OCI-LY1 (cell line): ENCODE data around the gene CHI3L1.

Experiments used
- H2AFZ ChIP-seq: fragments of 200-600 bp; sonication (generic), shearing (Covaris generic); 2 replicates; pipeline ENCODE4 v1.6.0; 2014; ENCODE audit warnings: antibody characterized with exemption, mild to moderate bottlenecking, low read length
- H3F3A ChIP-seq: fragments of 200-600 bp; sonication (generic), shearing (Covaris generic); 2 replicates; pipeline ENCODE4 v1.6.0; 2014; ENCODE audit warnings: mild to moderate bottlenecking, antibody characterized with exemption, low read length, moderate library complexity; ENCODE audit not compliant: insufficient read depth
- H3K27ac ChIP-seq: fragments of 200-600 bp; sonication (generic); 2 replicates; pipeline ENCODE4 v1.5.1; 2014; ENCODE audit warnings: low read length, mixed run types, mild to moderate bottlenecking, low read depth; ENCODE audit not compliant: poor library complexity, severe bottlenecking
- H3K27me3 ChIP-seq: fragments of 200-600 bp; sonication (generic); 2 replicates; pipeline ENCODE4 v1.6.0; 2014; ENCODE audit warnings: antibody characterized with exemption, mild to moderate bottlenecking, low read length, moderate library complexity; ENCODE audit not compliant: insufficient read depth
- H3K36me3 ChIP-seq: fragments of 200-600 bp; sonication (generic); 2 replicates; pipeline ENCODE4 v1.6.1; 2014; ENCODE audit warnings: mild to moderate bottlenecking, antibody characterized with exemption, low read length, moderate library complexity, mixed read lengths; ENCODE audit not compliant: insufficient read depth
- H3K4me1 ChIP-seq: fragments of 200-600 bp; sonication (generic); 2 replicates; pipeline ENCODE4 v1.5.1; 2014; ENCODE audit warnings: mild to moderate bottlenecking, low read length, moderate library complexity; ENCODE audit not compliant: insufficient read depth, severe bottlenecking
- H3K4me2 ChIP-seq: fragments of 200-600 bp; sonication (generic), shearing (Covaris generic); 2 replicates; pipeline ENCODE4 v1.6.1; 2014; ENCODE audit warnings: low read length
- H3K4me3 ChIP-seq: fragments of 200-600 bp; sonication (generic); 2 replicates; pipeline ENCODE4 v1.5.1; 2014; ENCODE audit warnings: low read length, low read depth, mild to moderate bottlenecking, mixed read lengths; ENCODE audit not compliant: poor library complexity, severe bottlenecking
- H3K79me2 ChIP-seq: fragments of 200-600 bp; shearing (Covaris generic); 2 replicates; pipeline ENCODE4 v1.6.1; 2016; ENCODE audit warnings: mixed run types, low read length, mixed read lengths; ENCODE audit not compliant: insufficient read depth
- H3K9ac ChIP-seq: fragments of 200-600 bp; sonication (generic), shearing (Covaris generic); 2 replicates; pipeline ENCODE4 v1.6.1; 2014; ENCODE audit warnings: mild to moderate bottlenecking, low read length, mixed read lengths
- H3K9me2 ChIP-seq: fragments of 200-600 bp; sonication (generic), shearing (Covaris generic); 2 replicates; pipeline ENCODE4 v1.6.1; 2014; ENCODE audit warnings: low read depth, mild to moderate bottlenecking, low read length, mixed read lengths
- H3K9me3 ChIP-seq: fragments of 200-600 bp; shearing (Covaris generic); 2 replicates; pipeline ENCODE4 v1.6.1; 2014; ENCODE audit warnings: low read length, mixed read lengths
- H4K20me1 ChIP-seq: fragments of 200-600 bp; sonication (generic), shearing (Covaris generic); 2 replicates; pipeline ENCODE4 v1.6.0; 2016; ENCODE audit warnings: mild to moderate bottlenecking, low read length; ENCODE audit not compliant: insufficient read depth
- EZH2 ChIP-seq: fragments of 200-600 bp; sonication (generic), shearing (Covaris generic); IDR thresholded peaks from 2 replicates; pipeline ENCODE4 v1.8.0; 2017; ENCODE audit warnings: borderline replicate concordance, mixed run types, mild to moderate bottlenecking, antibody characterized with exemption, low read length, moderate library complexity, mixed read lengths
- TF ChIP-seq, protein P1 (sequence below): fragments of 200-600 bp; sonication (generic), shearing (Covaris generic); IDR thresholded peaks from 2 replicates; pipeline ENCODE4 v1.5.1; 2017; ENCODE audit warnings: mild to moderate bottlenecking, antibody characterized with exemption, low read length, moderate library complexity, mixed read lengths

CHI3L1 gene

DNA sequence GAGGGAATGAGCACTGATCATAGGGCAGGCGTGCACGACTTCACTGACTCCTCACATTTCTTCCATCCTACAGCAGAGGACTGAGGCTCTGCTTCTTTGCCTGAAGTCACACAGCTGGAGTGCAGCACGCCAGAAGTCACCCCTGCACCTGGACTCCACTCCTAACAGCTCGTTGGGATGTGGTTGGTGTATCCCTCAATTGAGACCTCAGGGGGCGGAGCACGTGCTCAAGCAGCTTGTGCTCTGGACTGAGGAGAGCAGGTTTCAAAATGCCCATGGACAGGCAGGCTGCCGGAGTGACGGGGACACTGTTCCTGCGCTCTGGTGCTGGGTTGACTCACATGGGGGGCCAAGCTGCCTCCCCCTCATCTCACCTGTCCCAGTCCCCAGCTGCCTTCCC, 29.1 kb upstream of the CHI3L1 start:
- Histone ChIP-seq H3K27ac (no peak overlapping the region), H3K4me3 (no peak overlapping the region), H3K9ac (no peak overlapping the region), H3K36me3 (no peaks in the 10 kb centered on the region), H3K9me3 (no peaks in the 10 kb centered on the region), H3K9me2 (no peaks in the 10 kb centered on the region), H2AFZ (no peak overlapping the region), H3K4me1 (no peaks in the 10 kb centered on the region), H4K20me1 (no peaks in the 10 kb centered on the region), H3F3A (no peaks in the 10 kb centered on the region), H3K27me3 (0 out of 2 replicates have a peak, but pooled peaks cover 8% of the 10 kb centered on the region), H3K79me2 (no peaks in the 10 kb centered on the region), H3K4me2 (no peak overlapping the region)
- TF ChIP-seq EZH2: no peak
- TF ChIP-seq, protein P1, sequence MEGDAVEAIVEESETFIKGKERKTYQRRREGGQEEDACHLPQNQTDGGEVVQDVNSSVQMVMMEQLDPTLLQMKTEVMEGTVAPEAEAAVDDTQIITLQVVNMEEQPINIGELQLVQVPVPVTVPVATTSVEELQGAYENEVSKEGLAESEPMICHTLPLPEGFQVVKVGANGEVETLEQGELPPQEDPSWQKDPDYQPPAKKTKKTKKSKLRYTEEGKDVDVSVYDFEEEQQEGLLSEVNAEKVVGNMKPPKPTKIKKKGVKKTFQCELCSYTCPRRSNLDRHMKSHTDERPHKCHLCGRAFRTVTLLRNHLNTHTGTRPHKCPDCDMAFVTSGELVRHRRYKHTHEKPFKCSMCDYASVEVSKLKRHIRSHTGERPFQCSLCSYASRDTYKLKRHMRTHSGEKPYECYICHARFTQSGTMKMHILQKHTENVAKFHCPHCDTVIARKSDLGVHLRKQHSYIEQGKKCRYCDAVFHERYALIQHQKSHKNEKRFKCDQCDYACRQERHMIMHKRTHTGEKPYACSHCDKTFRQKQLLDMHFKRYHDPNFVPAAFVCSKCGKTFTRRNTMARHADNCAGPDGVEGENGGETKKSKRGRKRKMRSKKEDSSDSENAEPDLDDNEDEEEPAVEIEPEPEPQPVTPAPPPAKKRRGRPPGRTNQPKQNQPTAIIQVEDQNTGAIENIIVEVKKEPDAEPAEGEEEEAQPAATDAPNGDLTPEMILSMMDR: no peak

DNA sequence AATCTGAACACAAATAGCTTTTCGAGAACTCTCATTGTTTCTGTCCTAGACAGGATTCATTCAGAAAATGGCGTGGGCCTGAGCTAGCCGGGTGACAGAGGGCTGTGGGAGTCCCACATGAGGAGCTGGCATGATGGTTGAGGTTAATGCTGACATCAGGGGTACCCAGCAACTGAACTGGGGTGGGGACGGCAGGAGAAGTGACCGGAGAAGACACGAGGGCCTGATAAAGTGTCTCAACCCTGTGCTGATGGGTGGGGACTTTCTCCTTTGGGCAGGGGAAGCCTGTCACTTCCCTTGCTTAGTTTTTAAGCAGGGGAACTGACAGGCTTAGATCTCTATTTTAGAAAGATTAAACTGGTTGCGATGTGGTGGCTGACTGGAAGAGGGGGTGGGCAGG, 28.4 kb upstream of the CHI3L1 start:
- Histone ChIP-seq H4K20me1 (no peaks in the 10 kb centered on the region), H3K4me1 (no peaks in the 10 kb centered on the region), H3K9me2 (no peaks in the 10 kb centered on the region), H3K27me3 (peaks cover 8% of the 10 kb centered on the region; the same call in 1 of the 2 replicates), H3K4me2 (no peak overlapping the region), H3K79me2 (no peaks in the 10 kb centered on the region), H3K36me3 (no peaks in the 10 kb centered on the region), H3K9me3 (no peaks in the 10 kb centered on the region), H3K9ac (no peak overlapping the region), H2AFZ (no peak overlapping the region), H3F3A (no peaks in the 10 kb centered on the region), H3K4me3 (no peak overlapping the region), H3K27ac (no peak overlapping the region)
- TF ChIP-seq EZH2: no peak
- TF ChIP-seq, protein P1: no peak

DNA sequence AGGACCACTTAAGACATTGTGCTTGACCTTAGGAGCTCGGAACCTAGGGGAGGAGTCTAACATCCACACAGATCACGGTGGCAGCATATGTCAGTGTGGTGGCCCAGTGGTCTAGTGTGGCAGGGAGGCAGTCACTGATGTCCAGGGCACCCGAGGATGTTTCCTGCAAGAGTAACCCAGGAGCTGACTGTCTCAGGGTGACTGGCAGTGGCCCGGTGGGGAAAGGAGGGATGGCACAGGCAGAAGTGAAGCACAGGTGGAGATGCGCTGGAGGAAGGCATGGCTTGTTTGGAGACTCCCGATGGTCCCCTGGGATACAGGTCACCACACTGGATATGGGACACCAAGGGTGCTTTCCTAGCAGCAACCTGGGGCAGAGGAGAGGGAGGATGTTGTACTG, 26.6 kb upstream of the CHI3L1 start:
- Histone ChIP-seq H3K9me2 (no peaks in the 10 kb centered on the region), H2AFZ (no peak overlapping the region), H3K27me3 (peaks cover 8% of the 10 kb centered on the region; the same call in 1 of the 2 replicates), H3K4me2 (no peak overlapping the region), H4K20me1 (no peaks in the 10 kb centered on the region), H3K9me3 (no peaks in the 10 kb centered on the region), H3K9ac (no peak overlapping the region), H3K27ac (no peak overlapping the region), H3F3A (no peaks in the 10 kb centered on the region), H3K4me3 (no peak overlapping the region), H3K4me1 (no peaks in the 10 kb centered on the region), H3K36me3 (no peaks in the 10 kb centered on the region), H3K79me2 (no peaks in the 10 kb centered on the region)
- TF ChIP-seq EZH2: no peak
- TF ChIP-seq, protein P1: no peak
